Ascending aorta (tissue), 2 donors: Measurements from ENCODE around the gene SNAPC3. TPM values are rescaled to one million over a fixed set of nuclear protein-coding genes. Genes with fewer than 3 reads are reported as not detected.
A peak's percentile ranks its signal among the peaks of the same experiment; 100 is the strongest.

ENCODE experiments used
- DNase-seq, 2 donors: peaks; one replicate each; pipeline ENCODE4 v3.0.0-alpha.2; 2019; ENCODE audit warnings: low spot score in 2 of 2
- H3K27ac ChIP-seq, 2 donors: fragments of 200-600 bp; sonication (generic); one replicate each; pipeline ENCODE4 v1.5.1; 2016 to 2017; ENCODE audit warnings: mild to moderate bottlenecking in 1 of 2
- H3K27me3 ChIP-seq: fragments of 200-600 bp; sonication (generic); one replicate; pipeline ENCODE4 v1.5.1; 2017
- H3K36me3 ChIP-seq, 2 donors: fragments of 200-600 bp; sonication (generic); one replicate each; pipeline ENCODE4 v1.5.1; 2016
- H3K4me1 ChIP-seq, 2 donors: fragments of 200-600 bp; sonication (generic); one replicate each; pipeline ENCODE4 v1.5.1; 2016 to 2017; ENCODE audit warnings: mild to moderate bottlenecking in 1 of 2
- H3K4me3 ChIP-seq, 2 donors: fragments of 200-600 bp; sonication (generic); one replicate each; pipeline ENCODE4 v1.5.1; 2016 to 2017; ENCODE audit warnings: mild to moderate bottlenecking in 1 of 2
- H3K9me3 ChIP-seq, 2 donors: fragments of 200-600 bp; sonication (generic); one replicate each; pipeline ENCODE4 v1.5.1; 2016
- intact Hi-C: fragments of 100-400 bp; cut with DNase I; formaldehyde crosslinking; loops from one replicate; pipeline ENCODE4 v1.15.1; 2023
- total RNA-seq: library from RNA; depleted of rRNA; stranded (reverse); fragments of >200 nt; gene quantifications from one replicate; pipeline ENCODE4 v1.1.0, GENCODE V29; 2016
- TF ChIP-seq, protein P1 (sequence below), 3 experiments: fragments of 200-600 bp in 2 of 3; fragments of 450-650 bp in 1 of 3; sonication (generic) in 2 of 3; IDR thresholded peaks; one replicate each; pipeline ENCODE4 v1.5.1; 2016 to 2019; ENCODE audit warnings: antibody characterized with exemption in 3 of 3, mild to moderate bottlenecking in 1 of 3, moderate library complexity in 1 of 3

The SNAPC3 gene
- total RNA-seq, 1 donor from 2014 or later: 8.8 TPM

DNA sequence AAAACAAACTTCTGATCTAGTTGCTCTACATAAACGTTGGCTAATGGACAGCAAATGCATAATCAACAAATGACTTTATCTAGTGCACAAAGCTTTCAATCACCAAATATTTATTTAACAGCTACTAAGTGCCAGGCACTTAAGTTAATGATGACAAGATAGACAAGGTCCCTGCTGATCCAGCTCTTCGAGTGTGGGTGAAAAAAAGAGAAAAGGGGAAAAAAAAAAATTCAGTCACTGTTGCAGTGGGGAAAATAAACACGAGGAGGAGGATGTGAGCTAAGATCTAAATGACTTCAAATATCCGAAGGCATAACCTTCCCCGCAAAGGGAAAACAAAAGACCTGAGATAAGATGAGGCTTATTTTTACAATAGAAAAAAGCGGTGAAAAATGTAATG, 78.5 kb downstream of the SNAPC3 start:
- intact Hi-C loops: no loop called here
- H3K9me3 ChIP-seq: no peaks in the 10 kb centered on the region
- peaks cover 0 to 12% of the 10 kb centered on the region in 2 donors for H3K4me1 ChIP-seq
- no peak overlapping the region for H3K27ac ChIP-seq
- H3K27me3 ChIP-seq: no peaks in the 10 kb centered on the region
- no peak for DNase-seq
- H3K4me3 ChIP-seq: no peak overlapping the region
- H3K36me3 ChIP-seq: peaks cover 5 to 20% of the 10 kb centered on the region in 2 donors
- TF ChIP-seq, protein P1, sequence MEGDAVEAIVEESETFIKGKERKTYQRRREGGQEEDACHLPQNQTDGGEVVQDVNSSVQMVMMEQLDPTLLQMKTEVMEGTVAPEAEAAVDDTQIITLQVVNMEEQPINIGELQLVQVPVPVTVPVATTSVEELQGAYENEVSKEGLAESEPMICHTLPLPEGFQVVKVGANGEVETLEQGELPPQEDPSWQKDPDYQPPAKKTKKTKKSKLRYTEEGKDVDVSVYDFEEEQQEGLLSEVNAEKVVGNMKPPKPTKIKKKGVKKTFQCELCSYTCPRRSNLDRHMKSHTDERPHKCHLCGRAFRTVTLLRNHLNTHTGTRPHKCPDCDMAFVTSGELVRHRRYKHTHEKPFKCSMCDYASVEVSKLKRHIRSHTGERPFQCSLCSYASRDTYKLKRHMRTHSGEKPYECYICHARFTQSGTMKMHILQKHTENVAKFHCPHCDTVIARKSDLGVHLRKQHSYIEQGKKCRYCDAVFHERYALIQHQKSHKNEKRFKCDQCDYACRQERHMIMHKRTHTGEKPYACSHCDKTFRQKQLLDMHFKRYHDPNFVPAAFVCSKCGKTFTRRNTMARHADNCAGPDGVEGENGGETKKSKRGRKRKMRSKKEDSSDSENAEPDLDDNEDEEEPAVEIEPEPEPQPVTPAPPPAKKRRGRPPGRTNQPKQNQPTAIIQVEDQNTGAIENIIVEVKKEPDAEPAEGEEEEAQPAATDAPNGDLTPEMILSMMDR (IDR thresholded peaks at IDR 0.05): no peak

DNA sequence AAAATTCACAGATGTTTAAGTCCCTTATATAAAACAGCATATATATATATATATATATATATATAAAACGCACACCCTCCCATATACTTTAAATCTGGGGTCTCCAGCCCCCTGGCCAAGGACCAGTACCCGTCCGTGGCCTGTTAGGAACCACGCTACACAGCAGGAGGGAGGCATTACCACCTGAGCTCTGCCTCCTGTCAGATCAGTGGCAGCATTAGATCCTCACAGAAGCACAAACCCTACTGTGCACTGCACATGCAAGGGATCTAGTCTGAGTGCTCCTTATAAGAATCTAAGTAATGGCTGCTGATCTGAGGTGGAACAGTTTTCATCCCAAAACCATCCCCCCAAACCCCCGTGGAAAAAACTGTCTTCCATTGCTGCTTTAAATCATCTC, 79.1 kb downstream of the SNAPC3 start:
- intact Hi-C loops: no loop called here

DNA sequence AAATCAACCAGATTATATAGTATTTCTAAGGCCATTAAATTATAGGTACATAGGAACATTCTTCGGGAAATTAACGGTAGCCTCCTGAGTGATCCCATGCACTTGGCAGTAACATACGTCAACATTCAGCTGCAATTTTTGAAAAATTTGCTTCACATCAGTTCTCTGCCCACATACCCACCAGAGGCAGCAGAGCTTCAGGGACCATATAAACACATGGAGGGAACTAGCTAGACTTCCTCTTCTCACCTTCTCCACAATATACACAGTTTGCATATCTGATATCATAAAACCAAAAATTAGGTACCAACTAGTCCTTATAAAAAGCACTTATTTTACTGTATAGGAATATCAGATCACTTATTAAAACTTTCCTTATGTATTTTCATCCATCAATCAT, 83.2 kb downstream of the SNAPC3 start:
- H3K9me3 ChIP-seq: no peaks in the 10 kb centered on the region
- peaks cover 5 to 33% of the 10 kb centered on the region in 2 donors for H3K36me3 ChIP-seq
- no peak for DNase-seq
- intact Hi-C loops: no loop called here
- no peak overlapping the region for H3K4me3 ChIP-seq
- H3K27me3 ChIP-seq: no peaks in the 10 kb centered on the region
- peaks cover 0 to 4% of the 10 kb centered on the region in 2 donors for H3K4me1 ChIP-seq
- TF ChIP-seq, protein P1 (IDR thresholded peaks at IDR 0.05): no peak
- H3K27ac ChIP-seq: no peak overlapping the region

More for the DNA sequence above, 79.1 kb downstream of the SNAPC3 start:
- TF ChIP-seq, protein P1 (IDR thresholded peaks at IDR 0.05): no peak
- H3K27ac ChIP-seq: no peak overlapping the region
- H3K27me3 ChIP-seq: no peaks in the 10 kb centered on the region
- peaks cover 0 to 9% of the 10 kb centered on the region in 2 donors for H3K4me1 ChIP-seq
- no peaks in the 10 kb centered on the region for H3K9me3 ChIP-seq
- peaks cover 5 to 25% of the 10 kb centered on the region in 2 donors for H3K36me3 ChIP-seq
- H3K4me3 ChIP-seq: no peak overlapping the region
- DNase-seq: no peak

DNA sequence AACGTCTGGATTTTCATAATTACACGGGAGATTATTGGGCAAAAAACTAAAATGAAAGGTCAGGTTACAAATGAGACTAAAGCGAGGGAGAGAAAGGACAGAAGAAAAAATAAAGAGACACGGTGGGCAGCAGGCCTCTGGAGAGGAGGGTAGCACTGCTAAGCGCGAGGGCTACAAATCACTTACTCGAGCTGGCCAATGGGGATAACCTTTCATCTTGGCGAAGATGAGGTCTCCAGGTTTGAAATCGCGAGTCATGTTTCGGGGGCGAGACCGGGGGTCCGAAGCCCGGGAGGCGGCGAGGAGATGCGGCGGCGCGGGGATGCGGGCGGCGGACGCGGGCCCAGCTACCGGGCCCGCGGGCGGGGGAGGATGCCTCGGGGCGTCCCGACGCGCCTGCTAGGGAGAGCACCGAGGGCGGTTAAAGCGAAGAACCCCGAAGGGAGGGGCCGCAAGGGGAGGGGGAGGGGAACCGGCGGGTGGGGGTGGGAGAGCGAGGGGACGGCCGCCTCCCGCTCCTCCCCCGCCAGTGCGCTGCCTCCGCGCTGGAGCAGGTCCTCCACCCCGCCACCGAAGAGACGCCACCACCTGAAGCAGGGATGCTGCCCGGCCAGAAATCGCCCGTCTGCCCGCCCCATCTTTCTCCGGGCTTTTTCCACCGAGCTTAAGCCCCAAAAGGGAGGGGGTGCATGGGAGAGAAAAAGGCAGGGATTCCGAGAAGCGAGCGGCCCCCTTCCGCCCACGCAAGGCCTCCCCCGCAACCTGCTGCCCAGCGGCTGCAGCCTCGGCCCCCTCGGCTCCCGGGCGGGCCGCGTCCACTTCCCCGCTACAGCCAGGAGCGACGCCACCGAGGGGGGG, 87.5 kb downstream of the SNAPC3 start:
- H3K27me3 ChIP-seq: no peaks in the 10 kb centered on the region
- H3K9me3 ChIP-seq: no peaks in the 10 kb centered on the region
- H3K36me3 ChIP-seq: peaks cover 0 to 22% of the 10 kb centered on the region in 2 donors
- intact Hi-C loops: loop anchor here (1.0 to 10.0 kb wide), 3 partner anchors 42 to 353 kb away; no protein-coding TSS in a partner anchor
- peaks cover 0 to 4% of the 10 kb centered on the region in 2 donors for H3K4me1 ChIP-seq
- TF ChIP-seq, protein P1 (IDR thresholded peaks at IDR 0.05): no peak
- H3K4me3 ChIP-seq: peak overlapping the region; percentile 72 to 94
- DNase-seq: no peak
- H3K27ac ChIP-seq: peak overlapping the region; percentile 92 to 95

DNA sequence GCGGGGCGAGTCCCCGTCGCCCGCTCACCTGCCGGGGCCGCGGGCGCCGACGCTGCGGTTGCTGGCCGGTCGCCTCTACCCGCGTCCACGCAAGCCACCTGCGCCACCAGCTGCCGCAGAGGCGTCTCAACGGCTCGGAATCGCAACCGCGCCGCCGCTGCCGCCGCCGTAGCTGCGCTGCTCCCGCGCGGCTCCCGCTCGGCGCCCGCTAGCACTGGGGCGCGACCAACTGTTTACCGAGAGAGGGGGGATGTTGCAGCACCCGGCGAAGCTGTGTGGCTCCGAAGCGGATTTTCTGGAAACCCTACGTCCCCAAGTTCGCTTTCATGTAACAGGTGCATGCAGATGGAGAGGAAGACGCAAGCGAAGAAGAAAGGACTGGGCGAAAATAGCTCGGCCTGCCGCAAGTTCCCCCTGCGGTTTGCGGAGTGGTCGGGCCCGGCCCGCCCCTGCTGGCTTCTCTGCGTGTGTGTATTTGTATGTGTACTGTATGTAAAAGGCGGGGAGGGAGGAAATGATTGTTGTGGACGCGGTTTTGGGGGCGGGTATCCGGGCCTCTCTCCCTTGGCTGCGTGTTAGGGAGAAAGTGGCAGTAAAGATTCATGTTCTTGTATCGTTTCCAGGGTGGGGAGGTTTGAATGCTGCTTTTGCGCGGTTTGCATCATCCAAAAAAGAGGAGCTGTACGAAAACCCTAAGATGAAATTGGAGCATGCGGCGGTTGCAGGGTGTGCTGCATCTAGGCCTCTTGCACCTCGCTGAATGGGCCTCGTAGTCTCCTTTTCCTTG, 88.3 kb downstream of the SNAPC3 start, which contains the start of gene PSIP1:
PSIP1 (minus strand) TSS at position 182 of the 787 bp plus-strand sequence. CDS start 782 bp downstream, outside the sequence.
- DNase-seq: peak in 1 of 2 donors; percentile 80
- Histone ChIP-seq H3K4me1 (peaks cover 0 to 4% of the 10 kb centered on the region in 2 donors), H3K27ac (peak within 1 kb of the TSS; percentile 92 to 95), H3K36me3 (peaks cover 0 to 15% of the 10 kb centered on the region in 2 donors), H3K4me3 (peak within 1 kb of the TSS; percentile 72 to 94), H3K27me3 (no peaks in the 10 kb centered on the region), H3K9me3 (no peaks in the 10 kb centered on the region)
- TF ChIP-seq, protein P1 (IDR thresholded peaks at IDR 0.05): peak in 2 of 3 experiments; percentile 7 to 36
- intact Hi-C loops: loop anchor here (1.0 to 10.0 kb wide), 3 partner anchors 41 to 354 kb away; no protein-coding TSS in a partner anchor
